Trophoblast cell (in vitro differentiated cells and primary cell): ENCODE data around the gene LRP1-AS.

Experiments used
- DNase-seq, 2 donors: peaks; one replicate each; pipeline ENCODE4 v3.0.0-alpha.2; 2016
- H2AFZ ChIP-seq: 2 replicates; pipeline ENCODE4 v1.6.1; 2013; ENCODE audit warnings: low read length, moderate library complexity, mild to moderate bottlenecking; ENCODE audit not compliant: insufficient read depth, poor library complexity
- H2AK5ac ChIP-seq: 2 replicates; pipeline ENCODE4 v1.6.1; 2013; ENCODE audit warnings: mild to moderate bottlenecking, low read length
- H2BK120ac ChIP-seq: 2 replicates; pipeline ENCODE4 v1.6.1; 2013; ENCODE audit warnings: low read length, mild to moderate bottlenecking, moderate library complexity; ENCODE audit not compliant: insufficient read depth, poor library complexity
- H2BK12ac ChIP-seq: 2 replicates; pipeline ENCODE4 v1.6.1; 2013; ENCODE audit warnings: mild to moderate bottlenecking, low read length, moderate library complexity
- H2BK5ac ChIP-seq: 2 replicates; pipeline ENCODE4 v1.6.1; 2013; ENCODE audit warnings: low read length, low read depth, moderate library complexity, mild to moderate bottlenecking; ENCODE audit not compliant: poor library complexity
- H3K14ac ChIP-seq: 2 replicates; pipeline ENCODE4 v1.6.1; 2013; ENCODE audit warnings: mild to moderate bottlenecking, low read length
- H3K18ac ChIP-seq: 2 replicates; pipeline ENCODE4 v1.6.1; 2013; ENCODE audit warnings: mild to moderate bottlenecking, low read length
- H3K23ac ChIP-seq: 2 replicates; pipeline ENCODE4 v1.6.1; 2013; ENCODE audit warnings: low read length
- H3K27ac ChIP-seq: 2 replicates; pipeline ENCODE4 v1.5.1; 2013; ENCODE audit warnings: low read depth, mild to moderate bottlenecking, inconsistent platforms, low read length, moderate library complexity
- H3K27me3 ChIP-seq: 2 replicates; pipeline ENCODE4 v1.6.1; 2013; ENCODE audit warnings: inconsistent platforms, mild to moderate bottlenecking, low read length, moderate library complexity; ENCODE audit not compliant: insufficient read depth
- H3K36me3 ChIP-seq, 2 experiments: 1 replicate in 1 of 2; 2 replicates in 1 of 2; pipeline ENCODE4 v1.6.1; 2013; ENCODE audit warnings: low read length in 2 of 2, mild to moderate bottlenecking in 2 of 2, moderate library complexity in 1 of 2; ENCODE audit not compliant: insufficient read depth in 2 of 2, control insufficient read depth in 1 of 2
- H3K4ac ChIP-seq: 2 replicates; pipeline ENCODE4 v1.6.1; 2013; ENCODE audit warnings: low read depth, mild to moderate bottlenecking, low read length, moderate library complexity
- H3K4me1 ChIP-seq, 2 experiments: 1 replicate in 1 of 2; 2 replicates in 1 of 2; pipeline ENCODE4 v1.6.1; 2013; ENCODE audit warnings: low read length in 2 of 2, mild to moderate bottlenecking in 2 of 2, moderate library complexity in 1 of 2; ENCODE audit not compliant: insufficient read depth in 2 of 2, control insufficient read depth in 1 of 2
- H3K4me2 ChIP-seq: 2 replicates; pipeline ENCODE4 v1.6.1; 2013; ENCODE audit warnings: inconsistent platforms, mild to moderate bottlenecking, low read length, moderate library complexity
- H3K4me3 ChIP-seq: 2 replicates; pipeline ENCODE4 v1.5.1; 2013; ENCODE audit warnings: mild to moderate bottlenecking, low read depth, low read length, inconsistent platforms
- H3K79me1 ChIP-seq: one replicate; pipeline ENCODE4 v1.6.1; 2013; ENCODE audit warnings: low read length
- H3K79me2 ChIP-seq: 2 replicates; pipeline ENCODE4 v1.6.1; 2013; ENCODE audit warnings: low read length, mild to moderate bottlenecking; ENCODE audit not compliant: control insufficient read depth, insufficient read depth, poor library complexity
- H3K9ac ChIP-seq: 2 replicates; pipeline ENCODE4 v1.6.1; 2013; ENCODE audit warnings: mild to moderate bottlenecking, low read length
- H3K9me3 ChIP-seq: 2 replicates; pipeline ENCODE4 v1.6.1; 2013; ENCODE audit warnings: low read depth, mild to moderate bottlenecking, control low read depth, inconsistent platforms, low read length; ENCODE audit not compliant: insufficient read depth
- H4K12ac ChIP-seq: 2 replicates; pipeline ENCODE4 v1.6.1; 2013; ENCODE audit warnings: low read depth, mild to moderate bottlenecking, low read length, moderate library complexity
- H4K8ac ChIP-seq: 2 replicates; pipeline ENCODE4 v1.6.1; 2013; ENCODE audit warnings: low read depth, mild to moderate bottlenecking, low read length, moderate library complexity
- H4K91ac ChIP-seq: one replicate; pipeline ENCODE4 v1.6.1; 2013; ENCODE audit warnings: low read depth, mild to moderate bottlenecking, low read length, moderate library complexity
- WGBS: extraction: QIAGEN DNeasy Blood & Tissue Kit; methylation state at CpG from one replicate; pipeline ENCODE4 v1.1.7; 2013; ENCODE audit warnings: missing lambda C conversion rate; ENCODE audit not compliant: insufficient read length, insufficient coverage; ENCODE audit errors: extremely low coverage; 5-methylcytosine and 5-hydroxymethylcytosine counted together

The LRP1-AS gene

DNA sequence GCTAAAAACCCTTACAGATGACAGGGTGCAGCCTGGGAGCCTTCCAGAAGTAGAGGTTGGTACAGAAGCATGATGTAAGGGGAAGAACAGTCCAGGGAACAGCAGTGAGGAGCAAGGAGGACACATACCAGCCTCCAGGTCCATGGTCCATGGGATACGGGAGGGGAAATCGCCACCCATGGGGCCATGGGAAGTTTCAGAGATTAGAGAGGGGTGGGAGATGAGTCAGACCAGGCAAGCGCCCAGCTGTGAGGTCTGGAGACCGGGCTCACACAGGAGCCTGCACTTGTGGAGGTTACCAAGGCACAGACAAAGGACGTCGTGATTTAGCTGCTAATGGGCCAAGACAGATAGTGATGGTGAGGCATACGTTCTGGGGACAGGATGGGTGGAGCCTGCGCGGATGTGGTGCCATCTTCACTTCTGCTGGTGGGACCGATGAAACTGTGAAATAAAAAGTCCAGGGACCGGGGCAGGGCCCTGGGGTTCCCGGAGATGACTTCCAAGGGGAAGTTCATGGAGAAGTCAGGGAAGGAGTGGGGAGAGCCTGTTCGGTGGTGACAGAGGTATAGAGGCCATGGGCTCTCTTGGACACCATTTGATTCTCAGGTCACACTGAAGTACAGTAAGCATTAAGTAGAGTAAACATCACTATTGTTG, 17.7 kb upstream of the LRP1-AS start:
- no peak overlapping the region for H4K91ac ChIP-seq
- H3K4ac ChIP-seq: no peak overlapping the region
- no peak overlapping the region for H3K9ac ChIP-seq
- no peak overlapping the region for H3K27ac ChIP-seq
- H3K14ac ChIP-seq: no peak overlapping the region
- H3K23ac ChIP-seq: no peak overlapping the region
- H2BK5ac ChIP-seq: no peak overlapping the region
- no CpG with 5 or more reads among the region's 13 CpGs for WGBS
- no peaks in the 10 kb centered on the region for H3K27me3 ChIP-seq
- no peak for DNase-seq
- H3K36me3 ChIP-seq: peaks cover 79 to 86% of the 10 kb centered on the region in 2 experiments
- H2BK12ac ChIP-seq: no peak overlapping the region
- H2BK120ac ChIP-seq: no peak overlapping the region
- H3K79me2 ChIP-seq: no peaks in the 10 kb centered on the region
- H3K4me3 ChIP-seq: no peak overlapping the region
- H3K4me1 ChIP-seq: no peaks in the 10 kb centered on the region
- peaks cover 2% of the 10 kb centered on the region for H3K9me3 ChIP-seq
- H3K79me1 ChIP-seq: no peaks in the 10 kb centered on the region
- no peak overlapping the region for H2AK5ac ChIP-seq
- no peak overlapping the region for H4K8ac ChIP-seq
- no peak overlapping the region for H3K18ac ChIP-seq
- no peak overlapping the region for H4K12ac ChIP-seq
- no peak overlapping the region for H2AFZ ChIP-seq
- H3K4me2 ChIP-seq: no peak overlapping the region

DNA sequence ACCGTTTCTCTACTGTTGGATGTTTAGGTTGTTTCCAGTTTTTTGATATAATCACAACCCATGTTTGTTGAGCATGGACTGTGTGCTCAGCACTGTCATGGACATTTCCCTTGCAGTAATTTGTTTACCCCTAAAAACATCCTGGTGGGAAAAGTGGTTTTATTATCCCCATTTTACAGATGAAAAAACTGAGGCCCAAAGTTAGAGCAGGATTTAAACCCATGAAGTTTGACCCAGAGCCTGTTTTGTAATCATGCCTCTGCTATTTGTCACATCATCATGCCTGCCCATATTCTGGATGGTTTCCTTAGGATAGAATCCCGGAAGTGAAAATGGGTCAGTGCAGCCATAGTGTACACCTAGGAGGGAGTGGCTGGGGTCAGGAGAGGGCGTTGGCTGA, 17.0 kb upstream of the LRP1-AS start:
- no peak overlapping the region for H2BK12ac ChIP-seq
- peaks cover 79 to 87% of the 10 kb centered on the region in 2 experiments for H3K36me3 ChIP-seq
- no peak overlapping the region for H3K18ac ChIP-seq
- no peak overlapping the region for H3K9ac ChIP-seq
- WGBS: no CpG with 5 or more reads among the region's 3 CpGs
- H3K79me2 ChIP-seq: no peaks in the 10 kb centered on the region
- no peak overlapping the region for H2AK5ac ChIP-seq
- H3K23ac ChIP-seq: no peak overlapping the region
- no peaks in the 10 kb centered on the region for H3K27me3 ChIP-seq
- no peak overlapping the region for H2BK5ac ChIP-seq
- H3K14ac ChIP-seq: no peak overlapping the region
- no peak overlapping the region for H3K27ac ChIP-seq
- no peak overlapping the region for H2BK120ac ChIP-seq
- no peak overlapping the region for H3K4me2 ChIP-seq
- H3K4ac ChIP-seq: no peak overlapping the region
- H4K12ac ChIP-seq: no peak overlapping the region
- no peaks in the 10 kb centered on the region for H3K79me1 ChIP-seq
- no peak overlapping the region for H4K91ac ChIP-seq
- DNase-seq: no peak
- peaks cover 2% of the 10 kb centered on the region for H3K9me3 ChIP-seq
- no peaks in the 10 kb centered on the region for H3K4me1 ChIP-seq
- H2AFZ ChIP-seq: no peak overlapping the region
- H4K8ac ChIP-seq: no peak overlapping the region
- H3K4me3 ChIP-seq: no peak overlapping the region

DNA sequence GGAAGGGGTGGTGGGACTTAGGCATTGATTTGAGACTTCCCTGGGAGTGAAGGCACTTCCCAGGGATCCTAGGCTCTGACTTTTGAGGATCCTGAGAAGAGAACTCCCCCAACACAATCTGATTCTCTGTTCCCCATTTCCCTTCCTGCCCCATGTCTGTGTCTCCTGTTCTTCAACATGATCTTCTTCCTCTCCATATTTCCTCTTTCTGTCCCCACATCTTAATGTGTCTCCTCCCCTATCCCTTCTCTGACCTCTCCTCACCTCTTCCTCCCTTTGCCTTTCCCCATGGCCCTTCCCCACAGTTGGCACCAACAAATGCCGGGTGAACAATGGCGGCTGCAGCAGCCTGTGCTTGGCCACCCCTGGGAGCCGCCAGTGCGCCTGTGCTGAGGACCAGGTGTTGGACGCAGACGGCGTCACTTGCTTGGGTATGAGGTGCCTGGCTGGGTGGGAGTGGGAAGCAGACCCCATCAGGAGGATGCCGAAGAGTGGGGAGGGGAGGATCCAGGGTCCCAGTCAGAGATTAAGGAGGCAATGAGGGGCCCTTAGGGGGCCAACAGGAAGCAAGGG, 15.2 kb upstream of the LRP1-AS start:
- Histone ChIP-seq H3K27ac (no peak overlapping the region), H3K4ac (no peak overlapping the region), H2BK120ac (no peak overlapping the region), H3K9ac (no peak overlapping the region), H3K14ac (no peak overlapping the region), H4K8ac (no peak overlapping the region), H2AFZ (no peak overlapping the region), H3K18ac (no peak overlapping the region), H2BK5ac (no peak overlapping the region), H3K4me3 (no peak overlapping the region), H3K79me1 (no peaks in the 10 kb centered on the region), H3K4me1 (no peaks in the 10 kb centered on the region), H3K79me2 (no peaks in the 10 kb centered on the region), H3K27me3 (no peaks in the 10 kb centered on the region), H3K4me2 (no peak overlapping the region), H2AK5ac (no peak overlapping the region), H3K23ac (no peak overlapping the region), H3K36me3 (peaks cover 77 to 85% of the 10 kb centered on the region in 2 experiments), H4K12ac (no peak overlapping the region), H2BK12ac (no peak overlapping the region), H3K9me3 (peaks cover 2% of the 10 kb centered on the region), H4K91ac (no peak overlapping the region)
- WGBS: no CpG with 5 or more reads among the region's 8 CpGs
- no peak for DNase-seq

DNA sequence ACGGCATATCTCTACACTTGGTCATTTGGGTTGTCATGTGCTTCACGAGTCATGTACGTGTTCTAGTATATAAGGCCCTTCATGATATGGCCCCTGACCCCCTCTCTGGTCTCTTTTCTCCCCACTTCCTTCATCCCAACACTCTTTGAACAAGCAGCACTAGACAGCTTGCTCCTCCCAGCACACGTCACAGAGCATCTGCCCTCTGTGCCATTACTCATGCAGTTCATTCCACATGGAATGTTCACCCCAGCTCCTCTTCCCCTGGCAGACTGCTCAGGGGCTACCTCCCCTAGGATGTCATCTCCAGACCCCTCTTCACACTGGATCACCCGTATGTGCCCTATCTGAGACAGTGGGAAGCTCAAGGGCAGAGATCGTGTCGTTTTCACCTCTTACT, 14.1 kb upstream of the LRP1-AS start:
- H4K91ac ChIP-seq: no peak overlapping the region
- peaks cover 2% of the 10 kb centered on the region for H3K9me3 ChIP-seq
- H3K18ac ChIP-seq: no peak overlapping the region
- H2AK5ac ChIP-seq: no peak overlapping the region
- H3K79me1 ChIP-seq: no peaks in the 10 kb centered on the region
- no peak overlapping the region for H2BK12ac ChIP-seq
- DNase-seq: no peak
- H3K23ac ChIP-seq: no peak overlapping the region
- no peaks in the 10 kb centered on the region for H3K79me2 ChIP-seq
- no peak overlapping the region for H2AFZ ChIP-seq
- no peak overlapping the region for H2BK5ac ChIP-seq
- H3K9ac ChIP-seq: no peak overlapping the region
- no CpG with 5 or more reads among the region's 7 CpGs for WGBS
- no peaks in the 10 kb centered on the region for H3K27me3 ChIP-seq
- no peak overlapping the region for H3K4ac ChIP-seq
- no peak overlapping the region for H3K4me3 ChIP-seq
- H3K27ac ChIP-seq: no peak overlapping the region
- no peaks in the 10 kb centered on the region for H3K4me1 ChIP-seq
- H4K8ac ChIP-seq: no peak overlapping the region
- H4K12ac ChIP-seq: no peak overlapping the region
- H2BK120ac ChIP-seq: no peak overlapping the region
- no peak overlapping the region for H3K14ac ChIP-seq
- no peak overlapping the region for H3K4me2 ChIP-seq
- peaks cover 75 to 84% of the 10 kb centered on the region in 2 experiments for H3K36me3 ChIP-seq
